Activated effector memory CD4-positive, alpha-beta T cell treated with anti-CD3 and anti-CD28 coated beads, Interleukin-2, amount 50 U/mL, for 16 hours (primary cell): ENCODE results near the gene IFT27.
"Not testable (repeated sequence)": the region's sequence is repeated elsewhere in the genome, so short reads cannot be mapped to it uniquely, and the experiment has no call there.

Source experiments
- DNase-seq: peaks from one replicate; pipeline ENCODE4 v3.0.0-alpha.2; 2020

IFT27 gene

DNA sequence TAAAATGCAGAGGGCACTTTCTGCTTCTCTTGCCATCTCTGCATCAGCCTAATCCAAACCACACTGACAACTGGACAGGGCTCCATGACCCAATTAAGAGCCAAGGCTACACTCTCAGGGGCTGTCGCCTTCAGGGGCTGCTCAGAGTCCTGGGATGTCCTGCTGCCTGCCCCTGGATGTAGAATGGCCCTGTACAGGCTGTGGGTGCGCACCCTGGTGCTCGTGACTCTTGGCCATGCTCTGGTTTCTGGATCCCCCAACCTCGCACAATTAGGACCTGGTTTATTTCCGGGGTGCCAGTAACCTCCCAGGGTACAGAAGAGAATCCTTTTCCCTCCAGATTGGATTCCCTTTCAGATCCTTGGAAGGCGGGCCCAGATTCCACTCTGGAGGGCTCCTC lies 11.3 kb downstream of the IFT27 start:
- no peak for DNase-seq

DNA sequence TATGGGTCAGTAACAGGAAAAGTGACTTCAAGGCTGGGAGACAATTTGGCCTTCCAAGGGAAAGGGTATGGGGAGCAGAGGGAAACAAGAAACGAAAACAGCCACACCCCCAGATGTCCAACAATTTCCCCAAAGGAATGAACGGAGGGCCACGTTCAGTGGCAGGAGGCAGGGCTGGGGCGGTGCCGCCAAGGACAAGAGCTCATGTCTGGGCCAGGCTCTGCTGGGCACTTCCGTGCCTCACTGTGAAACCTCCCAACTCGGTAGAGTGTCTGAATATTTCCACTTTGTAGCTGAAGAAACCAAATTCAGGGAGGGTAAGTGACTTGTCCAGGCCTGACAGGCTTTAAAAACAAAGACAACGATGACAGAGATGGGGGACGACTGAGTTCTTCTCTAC lies 11.9 kb downstream of the IFT27 start:
- DNase-seq = no peak

- no peak for DNase-seq
Observed at GRCh38 chr22:36763576-36763975, 12.3 kb downstream of the IFT27 start.

- no peak for DNase-seq
Observed at GRCh38 chr22:36762687-36763260, 13.1 kb downstream of the IFT27 start.

DNA sequence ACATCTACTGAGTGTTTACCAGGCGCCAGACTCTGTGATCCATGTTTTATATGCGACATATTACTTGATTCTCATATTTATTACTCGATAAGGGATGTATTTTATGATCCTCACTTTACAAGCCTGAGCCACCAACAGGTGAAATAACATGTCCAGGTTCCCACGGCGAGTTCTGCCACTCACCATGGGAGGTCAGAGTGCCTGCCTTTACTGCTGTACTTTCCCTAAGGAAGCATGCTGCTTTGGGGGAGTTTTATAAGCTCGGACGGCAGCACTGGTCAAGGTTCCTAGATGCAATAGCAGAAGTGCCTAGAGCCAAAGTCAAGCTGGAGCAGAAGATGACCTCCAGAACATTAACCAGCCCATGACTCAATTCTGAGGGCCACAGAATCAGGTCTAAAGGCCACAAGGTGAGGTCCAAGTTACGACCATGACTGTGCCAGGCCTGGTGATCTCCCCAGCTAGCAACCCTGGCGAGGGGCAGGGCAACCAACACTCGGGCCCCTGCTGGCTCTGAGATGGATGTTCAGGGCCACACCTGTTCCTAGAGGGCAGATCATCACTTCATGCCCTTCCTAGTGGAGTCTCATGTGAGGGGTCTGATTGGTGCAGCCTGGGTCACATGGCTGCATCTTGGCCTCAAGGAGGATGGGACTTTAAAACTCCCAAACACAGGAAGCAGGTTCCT lies 14.2 kb downstream of the IFT27 start:
- no peak for DNase-seq

DNA sequence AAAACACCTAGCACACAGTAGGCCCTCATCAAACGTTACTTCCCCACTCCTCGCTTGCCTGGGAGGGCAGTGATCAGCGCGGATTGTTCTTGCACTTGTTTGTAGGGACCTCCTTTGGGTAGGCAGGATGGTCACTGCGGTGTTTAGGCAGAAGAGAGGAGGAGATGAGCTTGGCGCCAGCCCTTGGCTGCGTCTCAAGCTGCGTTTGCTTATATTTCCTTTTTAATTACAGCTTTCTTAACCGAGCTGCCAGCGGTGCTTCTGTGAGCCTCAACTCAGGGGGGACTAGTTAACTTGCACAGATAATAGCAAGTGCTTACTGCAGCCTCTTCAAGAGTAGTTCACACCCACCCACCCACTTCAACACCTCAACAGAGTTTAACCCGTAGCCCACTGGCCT lies 15.1 kb downstream of the IFT27 start:
- no peak for DNase-seq

DNA sequence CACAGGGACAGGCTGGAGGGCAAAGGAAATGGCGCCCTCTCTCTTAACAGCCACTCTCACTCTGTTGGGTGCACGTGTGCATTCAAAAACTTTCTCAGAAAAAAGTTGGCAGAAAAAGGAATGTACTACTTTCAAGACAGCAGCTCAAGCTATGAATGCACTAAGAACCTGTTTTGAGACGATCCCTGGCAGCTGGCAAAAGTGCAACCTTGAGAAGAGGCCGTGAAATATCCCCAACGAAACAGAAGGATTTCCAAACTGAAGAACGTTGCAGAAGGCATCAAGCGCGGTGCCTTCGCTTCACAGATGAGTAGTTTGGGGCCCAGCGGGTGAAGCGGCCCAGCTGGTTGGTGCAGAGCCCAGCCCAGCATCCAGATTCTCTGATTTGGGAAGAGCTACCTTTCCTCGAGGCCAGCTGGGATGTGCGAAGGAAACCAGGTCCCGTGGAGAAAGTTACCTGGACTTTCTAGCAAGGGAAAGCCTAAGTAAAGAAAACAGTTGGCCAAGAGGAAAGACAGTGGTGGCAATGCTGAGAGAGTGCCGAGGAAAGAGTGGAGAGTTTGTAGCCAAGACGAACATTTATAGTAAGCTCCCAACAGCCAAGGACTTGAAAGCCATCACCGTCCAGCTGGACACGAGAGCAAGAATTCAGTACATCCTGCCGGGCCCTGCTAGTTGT lies 16.3 kb downstream of the IFT27 start:
- DNase-seq = no peak

- no peak for DNase-seq
Observed at GRCh38 chr22:36758792-36759271, 17.1 kb downstream of the IFT27 start.

DNA sequence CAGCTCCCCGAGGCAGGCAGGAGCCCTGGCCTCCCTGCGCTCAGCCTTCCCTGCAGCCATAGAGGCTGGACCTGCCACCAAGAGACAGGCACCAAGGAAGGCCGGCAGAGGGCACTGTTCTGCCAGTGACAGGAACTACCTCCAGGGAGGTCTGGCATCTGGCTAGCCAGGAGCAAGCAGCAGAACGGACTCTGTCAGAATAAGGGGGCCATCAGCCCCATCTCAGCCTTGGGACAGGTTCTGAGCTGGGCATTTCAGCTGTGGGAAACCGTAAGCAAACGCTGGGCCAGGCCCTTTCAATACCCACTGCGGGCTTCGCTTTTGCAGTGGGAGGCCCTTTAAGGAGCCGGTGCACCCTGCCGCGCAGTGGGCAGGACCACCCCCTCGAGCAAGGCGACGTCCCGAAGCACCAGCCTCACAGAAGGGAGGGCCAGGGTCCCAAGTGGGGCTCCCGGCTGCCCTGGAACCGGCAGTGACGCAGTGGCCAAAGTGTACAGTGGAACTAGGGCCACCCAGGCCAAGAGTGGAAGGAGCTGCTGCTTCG lies 18.2 kb downstream of the IFT27 start:
- peak; percentile 90 for DNase-seq

- DNase-seq = no peak
Observed at GRCh38 chr22:36756746-36757655, 18.9 kb downstream of the IFT27 start.

GRCh38 chr22:36756031-36756430 lies 19.9 kb downstream of the IFT27 start:
- no peak for DNase-seq

DNA sequence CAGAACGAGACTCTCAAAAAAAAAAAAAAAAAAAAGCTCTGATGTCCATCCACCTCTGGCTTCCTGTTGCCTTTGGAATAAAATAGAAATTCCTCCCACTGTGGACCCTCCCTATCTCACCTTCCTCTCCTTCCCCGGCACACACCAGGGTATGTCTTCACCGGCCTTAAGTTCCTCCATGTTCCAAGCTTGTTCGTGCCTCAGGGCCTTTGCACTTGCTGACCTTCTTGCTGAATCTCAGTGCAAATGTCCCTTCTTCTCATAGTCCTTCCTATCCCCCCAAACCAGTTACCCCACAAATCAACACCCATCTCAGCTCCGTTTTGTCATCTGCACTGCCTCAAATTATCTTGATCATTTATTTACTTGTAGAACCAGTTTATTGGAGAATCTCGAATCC lies 20.6 kb downstream of the IFT27 start:
- no peak for DNase-seq

DNA sequence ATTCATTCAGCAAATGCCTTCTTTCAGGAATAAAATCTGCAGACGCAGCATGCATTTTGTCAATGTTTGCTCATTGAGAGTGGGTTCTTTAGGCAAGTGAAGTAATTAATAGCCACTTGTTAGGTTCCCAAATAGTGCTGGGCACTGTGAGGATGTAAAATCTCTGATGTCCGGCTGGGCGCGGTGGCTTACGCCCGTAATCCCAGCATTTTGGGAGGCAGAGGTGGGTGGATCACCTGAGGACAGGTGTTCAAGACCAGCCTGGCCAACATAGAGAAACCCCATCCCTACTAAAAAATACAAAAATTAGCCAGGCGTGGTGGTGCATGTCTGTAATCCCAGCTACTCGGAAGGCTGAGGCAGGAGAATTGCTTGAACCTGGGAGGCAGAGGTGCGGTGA lies 21.0 kb downstream of the IFT27 start:
- DNase-seq = not testable (repeated sequence)

DNA sequence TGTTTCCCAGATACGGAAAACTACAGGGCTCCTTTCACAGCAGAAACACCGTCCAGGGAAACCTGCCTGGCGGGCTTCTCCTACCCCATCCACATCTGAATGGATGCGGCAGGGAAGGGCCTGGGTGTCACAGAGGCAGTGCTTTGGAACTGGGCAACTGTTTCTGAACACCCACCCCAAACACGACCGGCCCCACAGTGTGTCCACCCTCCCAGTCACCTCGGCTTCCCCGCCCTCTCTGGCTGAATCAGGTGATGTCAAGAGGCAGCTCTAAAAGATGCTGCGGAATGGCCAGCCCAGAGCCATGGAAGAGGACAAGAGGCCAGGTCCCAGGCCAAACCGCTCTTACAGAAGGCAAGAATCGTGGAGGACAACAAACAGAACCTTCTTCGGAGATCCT lies 22.0 kb downstream of the IFT27 start:
- DNase-seq = no peak

- no peak for DNase-seq
Observed at GRCh38 chr22:36753120-36753802, 22.7 kb downstream of the IFT27 start.

GRCh38 chr22:36746375-36746970 lies 29.4 kb downstream of the IFT27 start:
- no peak for DNase-seq

- DNase-seq = no peak
Observed at GRCh38 chr22:36745301-36745995, 30.5 kb downstream of the IFT27 start.

GRCh38 chr22:36744791-36745190 lies 31.1 kb downstream of the IFT27 start:
- DNase-seq = no peak

- DNase-seq = no peak
Observed at GRCh38 chr22:36744413-36744765, 31.5 kb downstream of the IFT27 start.

DNA sequence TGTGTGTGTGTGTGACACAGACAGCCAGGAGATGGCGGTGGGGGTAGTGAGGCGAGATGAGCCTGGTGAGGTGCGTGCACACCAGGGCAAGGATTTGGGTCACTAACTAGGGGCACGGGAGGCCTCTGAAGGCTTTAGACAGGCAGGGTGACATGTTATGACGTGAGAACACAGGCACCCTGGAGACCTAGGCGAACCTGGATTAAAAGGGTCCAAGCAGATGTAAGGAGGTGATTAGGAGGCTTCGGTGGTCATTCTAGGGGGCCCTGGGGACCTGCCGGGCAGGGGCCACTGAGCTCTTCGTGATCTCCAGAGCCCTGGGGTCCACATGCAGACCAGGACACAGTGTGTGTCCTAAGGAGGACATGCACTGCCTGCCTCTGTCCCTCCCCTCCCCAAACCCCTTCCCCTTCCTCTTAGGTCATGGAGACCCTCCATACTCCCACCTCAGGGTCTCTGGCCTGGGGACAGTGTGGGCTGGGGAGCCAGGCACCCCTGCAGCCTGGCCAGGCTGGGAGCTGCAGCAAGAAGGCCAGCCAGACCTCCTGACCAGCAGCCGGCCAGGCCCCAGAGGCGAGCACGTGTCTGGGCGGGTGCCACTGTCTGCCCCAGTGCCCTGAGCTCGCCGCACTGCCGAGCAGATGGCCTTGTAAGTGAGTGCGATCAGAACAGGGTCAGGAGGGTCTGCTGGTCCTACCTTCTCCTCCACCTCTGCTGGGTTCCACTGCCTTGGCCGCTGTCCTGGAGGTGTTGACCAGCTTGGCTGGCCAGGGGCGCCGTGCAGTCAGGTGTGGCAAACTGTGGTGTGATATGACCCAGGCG lies 32.1 kb downstream of the IFT27 start:
- DNase-seq = no peak
